Nephron progenitor cell (in vitro differentiated cells): ENCODE data around the gene GPR137B.

ENCODE experiments used
- DNase-seq: peaks from one replicate; pipeline ENCODE4 v3.0.0; 2021
- H3K27ac Mint-ChIP-seq: 2 replicates; pipeline ENCODE4 v1.8.0; 2021; ENCODE audit warnings: mild to moderate bottlenecking, moderate library complexity, mixed read lengths
- H3K27me3 Mint-ChIP-seq: 2 replicates; pipeline ENCODE4 v1.8.0; 2021; ENCODE audit warnings: mild to moderate bottlenecking, low read depth, mixed read lengths; ENCODE audit not compliant: poor library complexity
- H3K36me3 Mint-ChIP-seq: 2 replicates; pipeline ENCODE4 v1.8.0; 2021; ENCODE audit warnings: low read depth, mixed read lengths
- H3K4me1 Mint-ChIP-seq: 2 replicates; pipeline ENCODE4 v1.8.0; 2021; ENCODE audit warnings: mixed read lengths
- H3K4me3 Mint-ChIP-seq: 2 replicates; pipeline ENCODE4 v1.8.0; 2021; ENCODE audit warnings: mild to moderate bottlenecking, moderate library complexity, mixed read lengths
- H3K9me3 Mint-ChIP-seq: 2 replicates; pipeline ENCODE4 v1.8.0; 2021; ENCODE audit warnings: mild to moderate bottlenecking, moderate library complexity, mixed read lengths
- CTCF ChIP-seq: fragments of 200-600 bp; sonication (generic); IDR thresholded peaks from 2 replicates; pipeline ENCODE4 v1.5.0; 2021; ENCODE audit warnings: antibody characterized with exemption

GPR137B gene

GRCh38 chr1:236209185-236209584 lies 66.8 kb downstream of the GPR137B start:
- Mint-ChIP-seq H3K36me3 (peaks cover 40% of the 10 kb centered on the region), H3K4me3 (no peak overlapping the region), H3K4me1 (peaks cover 21% of the 10 kb centered on the region), H3K27ac (no peak overlapping the region), H3K27me3 (no peaks in the 10 kb centered on the region), H3K9me3 (peaks cover 6% of the 10 kb centered on the region)
- no peak for DNase-seq
- no peak for TF ChIP-seq CTCF

GRCh38 chr1:236209713-236210112 lies 67.4 kb downstream of the GPR137B start:
- Mint-ChIP-seq H3K4me1 (peaks cover 21% of the 10 kb centered on the region), H3K4me3 (no peak overlapping the region), H3K27ac (no peak overlapping the region), H3K27me3 (no peaks in the 10 kb centered on the region), H3K36me3 (peaks cover 35% of the 10 kb centered on the region), H3K9me3 (peaks cover 1% of the 10 kb centered on the region)
- TF ChIP-seq CTCF, result no peak
- no peak for DNase-seq

GRCh38 chr1:236211815-236212214 lies 69.5 kb downstream of the GPR137B start:
- peaks cover 30% of the 10 kb centered on the region for H3K36me3 Mint-ChIP-seq
- no peak for TF ChIP-seq CTCF
- H3K4me3 Mint-ChIP-seq, result no peak overlapping the region
- no peak overlapping the region for H3K27ac Mint-ChIP-seq
- H3K9me3 Mint-ChIP-seq, result no peaks in the 10 kb centered on the region
- H3K4me1 Mint-ChIP-seq, result peaks cover 8% of the 10 kb centered on the region
- DNase-seq, result no peak
- no peaks in the 10 kb centered on the region for H3K27me3 Mint-ChIP-seq

GRCh38 chr1:236213534-236213933 lies 71.2 kb downstream of the GPR137B start:
- Mint-ChIP-seq H3K36me3 (peaks cover 29% of the 10 kb centered on the region), H3K27ac (no peak overlapping the region), H3K27me3 (no peaks in the 10 kb centered on the region), H3K9me3 (no peaks in the 10 kb centered on the region), H3K4me3 (no peak overlapping the region), H3K4me1 (no peaks in the 10 kb centered on the region)
- no peak for DNase-seq
- TF ChIP-seq CTCF, result no peak

- Mint-ChIP-seq H3K36me3 (peaks cover 17% of the 10 kb centered on the region), H3K4me1 (no peaks in the 10 kb centered on the region), H3K27me3 (no peaks in the 10 kb centered on the region), H3K27ac (no peak overlapping the region), H3K9me3 (no peaks in the 10 kb centered on the region), H3K4me3 (no peak overlapping the region)
- TF ChIP-seq CTCF, result no peak
- no peak for DNase-seq
These were observed 72.4 kb downstream of the GPR137B start for GRCh38 chr1:236214761-236215160.

GRCh38 chr1:236220473-236220872 lies 78.1 kb downstream of the GPR137B start:
- Mint-ChIP-seq H3K4me3 (no peak overlapping the region), H3K36me3 (no peaks in the 10 kb centered on the region), H3K9me3 (no peaks in the 10 kb centered on the region), H3K27ac (no peak overlapping the region), H3K27me3 (no peaks in the 10 kb centered on the region), H3K4me1 (no peaks in the 10 kb centered on the region)
- TF ChIP-seq CTCF, result no peak
- DNase-seq, result no peak
